GM06990 (cell line): Measurements from ENCODE around the gene NKX6-2.

ENCODE experiments used
- DNase-seq: peaks from one replicate; pipeline ENCODE4 v3.0.0-alpha.2; 2011; ENCODE audit not compliant: insufficient read length; ENCODE audit errors: extremely low read depth
- H3K27me3 ChIP-seq: replicated peaks from 2 replicates; pipeline ENCODE4 v1.6.0; 2011; ENCODE audit warnings: low read length; ENCODE audit not compliant: control insufficient read depth, insufficient read depth
- H3K36me3 ChIP-seq: 2 replicates; pipeline ENCODE4 v1.5.1; 2011; ENCODE audit warnings: low read length; ENCODE audit not compliant: control insufficient read depth, insufficient read depth
- H3K4me3 ChIP-seq: replicated peaks from 2 replicates; pipeline ENCODE4 v1.5.1; 2011; ENCODE audit warnings: low read depth, mild to moderate bottlenecking, control low read depth, low read length
- CTCF ChIP-seq: IDR thresholded peaks from 2 replicates; pipeline ENCODE4 v1.5.1; 2011; ENCODE audit warnings: low read length, control low read depth, mild to moderate bottlenecking, inconsistent platforms; ENCODE audit not compliant: insufficient read depth, poor library complexity, severe bottlenecking

Gene NKX6-2

GRCh38 chr10:132753596-132753995 is 32.4 kb downstream of the NKX6-2 start:
- TF ChIP-seq CTCF = no peak
- no peak overlapping the region for H3K4me3 ChIP-seq
- no peak for DNase-seq

GRCh38 chr10:132752961-132753360 is 33.0 kb downstream of the NKX6-2 start:
- H3K4me3 ChIP-seq = no peak overlapping the region
- no peak for TF ChIP-seq CTCF

More at GRCh38 chr10:132753596-132753995, 32.4 kb downstream of the NKX6-2 start:
- Histone ChIP-seq H3K27me3 (no peaks in the 10 kb centered on the region), H3K36me3 (peaks cover 5% of the 10 kb centered on the region)

GRCh38 chr10:132752378-132752777 is 33.6 kb downstream of the NKX6-2 start:
- Histone ChIP-seq H3K4me3 (no peak overlapping the region), H3K27me3 (no peaks in the 10 kb centered on the region), H3K36me3 (peaks cover 5% of the 10 kb centered on the region)
- no peak for DNase-seq
- TF ChIP-seq CTCF = no peak

More at GRCh38 chr10:132752961-132753360, 33.0 kb downstream of the NKX6-2 start:
- no peak for DNase-seq
- Histone ChIP-seq H3K36me3 (peaks cover 5% of the 10 kb centered on the region), H3K27me3 (no peaks in the 10 kb centered on the region)

- DNase-seq = no peak
- Histone ChIP-seq H3K4me3 (no peak overlapping the region), H3K27me3 (no peaks in the 10 kb centered on the region), H3K36me3 (peaks cover 5% of the 10 kb centered on the region)
- TF ChIP-seq CTCF = no peak
Observed at GRCh38 chr10:132750936-132751335, 35.0 kb downstream of the NKX6-2 start.

- Histone ChIP-seq H3K4me3 (no peak overlapping the region), H3K36me3 (peaks cover 3% of the 10 kb centered on the region), H3K27me3 (no peaks in the 10 kb centered on the region)
- TF ChIP-seq CTCF = no peak
- DNase-seq = no peak
Observed at GRCh38 chr10:132749371-132749795, 36.6 kb downstream of the NKX6-2 start.
